ENCODE measurements around the gene C11orf52. TPM values are rescaled to one million over a fixed set of nuclear protein-coding genes. Genes with fewer than 3 reads are reported as not detected.
A peak's percentile ranks its signal among the peaks of the same experiment; 100 is the strongest.

C11orf52 gene
- total RNA-seq, 1 experiment from 2014 or later: 4.0 TPM

DNA sequence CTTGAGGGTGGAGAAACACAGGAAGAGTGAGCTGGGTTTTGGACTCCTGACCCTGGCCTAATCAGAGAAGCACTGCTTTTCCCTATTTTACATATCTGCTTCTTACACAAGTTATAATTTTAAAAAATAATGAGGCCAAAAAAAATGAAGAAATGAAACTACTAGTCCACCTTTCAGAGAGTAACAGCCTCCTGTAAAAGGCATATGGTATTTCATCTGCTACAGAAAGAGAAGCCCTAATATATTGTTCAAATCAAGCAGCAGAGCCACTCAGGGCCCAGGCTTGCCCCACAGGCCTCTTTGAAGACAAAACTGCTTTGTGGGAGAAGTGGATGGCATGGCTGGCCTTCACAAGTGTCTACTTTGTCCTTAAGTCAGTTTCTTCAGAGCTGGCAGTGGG, 28.4 kb downstream of the C11orf52 start:
- Histone ChIP-seq H2AFZ (ENCODE audit: low read length) (no peak overlapping the region), H3K9me3 (ENCODE audit: control insufficient read depth, low read depth, low read length) (no peaks in the 10 kb centered on the region), H3K4ac (ENCODE audit: low read depth, low read length) (no peak overlapping the region), H2AK5ac (ENCODE audit: insufficient read length, low read length) (no peak overlapping the region), H2BK12ac (ENCODE audit: insufficient read length, low read depth, low read length) (no peak overlapping the region), H4K5ac (ENCODE audit: insufficient read length, low read depth, low read length) (no peak overlapping the region), H2BK5ac (ENCODE audit: insufficient read length, low read length) (no peak overlapping the region), H3K23me2 (ENCODE audit: insufficient read length, low read depth, low read length, poor library complexity, severe bottlenecking) (no peaks in the 10 kb centered on the region), H3K27me3 (ENCODE audit: insufficient read depth, low read length) (no peaks in the 10 kb centered on the region; the same call in 1 of the 2 replicates), H3K14ac (ENCODE audit: insufficient read depth, low read length) (no peak overlapping the region), H3T11ph (ENCODE audit: low read length) (no peak overlapping the region), H3K18ac (ENCODE audit: insufficient read length, low read depth, low read length) (no peak overlapping the region), H2BK20ac (ENCODE audit: low read depth, low read length, poor library complexity, severe bottlenecking) (no peak overlapping the region), H2BK15ac (ENCODE audit: low read depth, low read length) (no peak overlapping the region), H3K79me2 (ENCODE audit: insufficient read depth, low read length) (no peaks in the 10 kb centered on the region), H3K79me1 (ENCODE audit: insufficient read depth, low read depth, low read length, poor library complexity, severe bottlenecking) (no peaks in the 10 kb centered on the region), H3K23ac (ENCODE audit: insufficient read length, low read depth, low read length) (no peak overlapping the region), H3K9ac (ENCODE audit: extremely low read depth, insufficient read length, low read length) (no peak overlapping the region), H3K4me2 (ENCODE audit: insufficient read depth, insufficient read length, low read length) (no peak overlapping the region), H3K27ac (ENCODE audit: insufficient read length, low read depth, low read length) (no peak overlapping the region), H4K8ac (replicated peaks; ENCODE audit: insufficient read length, low read depth, low read length) (no peak overlapping the region), H2BK120ac (ENCODE audit: low read depth, low read length, poor library complexity, severe bottlenecking) (no peak overlapping the region), H3K4me1 (ENCODE audit: insufficient read depth, low read length) (no peaks in the 10 kb centered on the region; the same call in 1 of the 2 replicates), H4K20me1 (ENCODE audit: control insufficient read depth, insufficient read depth, insufficient read length) (no peaks in the 10 kb centered on the region), H3K56ac (ENCODE audit: insufficient read length, low read depth, low read length) (no peak overlapping the region), H4K91ac (ENCODE audit: insufficient read length, low read depth, low read length) (no peak overlapping the region)
- Mint-ChIP-seq H3K27me3 (ENCODE audit: low read depth) (no peaks in the 10 kb centered on the region), H3K36me3 (ENCODE audit: insufficient read depth in 1 of 3, low read depth in 3 of 3) (peaks cover 0 to 4% (median 4%) of the 10 kb centered on the region in 3 experiments; a peak in 2 of 7 replicates), H3K27ac (peak overlapping the region in 1 of 3 experiments; percentile 88; a peak in 3 of 7 replicates), H3K4me3 (no peak overlapping the region), H3K9me3 (peaks cover 6 to 7% of the 10 kb centered on the region in 2 experiments; a peak in 3 of 5 replicates), H3K4me1 (peaks cover 8 to 15% of the 10 kb centered on the region in 2 experiments)
- no peak for DNase-seq
- TF ChIP-seq, protein P1, sequence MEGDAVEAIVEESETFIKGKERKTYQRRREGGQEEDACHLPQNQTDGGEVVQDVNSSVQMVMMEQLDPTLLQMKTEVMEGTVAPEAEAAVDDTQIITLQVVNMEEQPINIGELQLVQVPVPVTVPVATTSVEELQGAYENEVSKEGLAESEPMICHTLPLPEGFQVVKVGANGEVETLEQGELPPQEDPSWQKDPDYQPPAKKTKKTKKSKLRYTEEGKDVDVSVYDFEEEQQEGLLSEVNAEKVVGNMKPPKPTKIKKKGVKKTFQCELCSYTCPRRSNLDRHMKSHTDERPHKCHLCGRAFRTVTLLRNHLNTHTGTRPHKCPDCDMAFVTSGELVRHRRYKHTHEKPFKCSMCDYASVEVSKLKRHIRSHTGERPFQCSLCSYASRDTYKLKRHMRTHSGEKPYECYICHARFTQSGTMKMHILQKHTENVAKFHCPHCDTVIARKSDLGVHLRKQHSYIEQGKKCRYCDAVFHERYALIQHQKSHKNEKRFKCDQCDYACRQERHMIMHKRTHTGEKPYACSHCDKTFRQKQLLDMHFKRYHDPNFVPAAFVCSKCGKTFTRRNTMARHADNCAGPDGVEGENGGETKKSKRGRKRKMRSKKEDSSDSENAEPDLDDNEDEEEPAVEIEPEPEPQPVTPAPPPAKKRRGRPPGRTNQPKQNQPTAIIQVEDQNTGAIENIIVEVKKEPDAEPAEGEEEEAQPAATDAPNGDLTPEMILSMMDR (conservative IDR thresholded peaks at IDR 0.05): no peak

Measured in H9 (cell line).